Sigmoid colon (tissue), 7 donors: ENCODE results near the gene CSK. TPM values are rescaled to one million over a fixed set of nuclear protein-coding genes. Genes with fewer than 3 reads are reported as not detected.

Experiments
- DNase-seq: peaks from one replicate; pipeline ENCODE4 v3.0.0-alpha.2; 2019
- H3K27ac ChIP-seq, 4 donors: fragments of 200-600 bp; sonication (generic); one replicate each; pipeline ENCODE4 v1.5.1; 2016 to 2019; ENCODE audit warnings: mild to moderate bottlenecking in 1 of 4
- H3K27me3 ChIP-seq, 3 donors: fragments of 200-600 bp; sonication (generic); one replicate each; pipeline ENCODE4 v1.5.1; 2019; ENCODE audit warnings: mild to moderate bottlenecking in 1 of 3
- H3K36me3 ChIP-seq, 4 donors: fragments of 200-600 bp; sonication (generic); one replicate each; pipeline ENCODE4 v1.5.1; 2016 to 2019
- H3K4me1 ChIP-seq, 4 donors: fragments of 200-600 bp; sonication (generic); one replicate each; pipeline ENCODE4 v1.5.1; 2017 to 2019
- H3K4me3 ChIP-seq, 4 donors: fragments of 200-600 bp; sonication (generic); one replicate each; pipeline ENCODE4 v1.5.1; 2017 to 2019; ENCODE audit warnings: mild to moderate bottlenecking in 2 of 4, moderate library complexity in 1 of 4
- H3K9me3 ChIP-seq, 4 donors: fragments of 200-600 bp in 3 of 4; sonication (generic) in 3 of 4; one replicate each; pipeline versions ENCODE4 v1.5.1 to v1.6.1; 2013 to 2019
- CTCF ChIP-seq, 4 experiments: fragments of 450-650 bp in 3 of 4; fragments of 200-600 bp in 1 of 4; IDR thresholded peaks; one replicate each; pipeline ENCODE4 v1.5.1; 2016 to 2019; ENCODE audit warnings: antibody characterized with exemption in 4 of 4, mild to moderate bottlenecking in 3 of 4, moderate library complexity in 2 of 4
- EP300 ChIP-seq, 4 donors: sonication (generic); formaldehyde crosslinking; IDR thresholded peaks; one replicate each; pipeline ENCODE4 v1.6.1; 2017; ENCODE audit warnings: antibody characterized with exemption in 4 of 4
- POLR2A ChIP-seq, 2 donors: fragments of 450-650 bp; IDR thresholded peaks; one replicate each; pipeline ENCODE4 v1.6.1; 2016; ENCODE audit warnings: antibody characterized with exemption in 2 of 2, mild to moderate bottlenecking in 2 of 2, moderate library complexity in 2 of 2
- POLR2AphosphoS5 ChIP-seq, 4 donors: sonication (generic); formaldehyde crosslinking; IDR thresholded peaks; one replicate each; pipeline ENCODE4 v1.6.1; 2017; ENCODE audit warnings: antibody characterized with exemption in 4 of 4
- WGBS, 2 donors: extraction: QIAGEN DNeasy Blood & Tissue Kit; methylation state at CpG; one replicate each; pipeline ENCODE4 v1.1.7; 2013; 5-methylcytosine and 5-hydroxymethylcytosine counted together
- intact Hi-C: fragments of 100-400 bp; cut with DNase I; formaldehyde crosslinking; loops from one replicate; pipeline ENCODE4 v1.15.1; 2023
- polyA plus RNA-seq, 3 donors: library from polyadenylated mRNA; stranded (reverse); fragments of 200-250 nt; gene quantifications; one replicate each; pipeline ENCODE4 v1.2.3, GENCODE V29; 2013
- total RNA-seq, 4 donors: library from RNA; depleted of rRNA; stranded (reverse); fragments of >200 nt; gene quantifications; one replicate each; pipeline ENCODE4 v1.1.0, GENCODE V29; 2016
- donor health status: healthy with polysubstance abuse.
- donor health status: Bipolar disorder and iron deficiency.
- donor health status: healthy.

The CSK gene
- total and polyA plus RNA-seq, 7 donors: 9.7 to 125 (median 22.4) TPM

GRCh38 chr15:74840851-74841775 is 59.2 kb downstream of the CSK start:
- H3K4me3 ChIP-seq: no peak overlapping the region
- DNase-seq: no peak
- intact Hi-C loops: loop anchor here (5.0 kb wide), 2 partner anchors 101 to 116 kb away; partner anchors contain the start of gene RPP25
- no peaks in the 10 kb centered on the region for H3K27me3 ChIP-seq
- H3K9me3 ChIP-seq: no peaks in the 10 kb centered on the region
- H3K4me1 ChIP-seq: peaks cover 0 to 28% (median 23%) of the 10 kb centered on the region in 4 donors
- 63 to 86% methylated on average over 9 of the region's 9 CpGs for WGBS, 2 donors
- TF ChIP-seq CTCF (IDR thresholded peaks at IDR 0.05) (no peak), EP300 (IDR thresholded peaks at IDR 0.05) (no peak), POLR2AphosphoS5 (IDR thresholded peaks at IDR 0.05) (no peak), POLR2A (IDR thresholded peaks at IDR 0.05) (no peak)
- peaks cover 0 to 55% (median 9%) of the 10 kb centered on the region in 4 donors for H3K36me3 ChIP-seq
- H3K27ac ChIP-seq: no peak overlapping the region

- Histone ChIP-seq H3K9me3 (no peaks in the 10 kb centered on the region), H3K27me3 (no peaks in the 10 kb centered on the region), H3K27ac (peak overlapping the region; percentile 83 to 88 (median 85)), H3K4me1 (peaks cover 0 to 28% (median 23%) of the 10 kb centered on the region in 4 donors), H3K36me3 (peaks cover 0 to 53% (median 9%) of the 10 kb centered on the region in 4 donors), H3K4me3 (peak overlapping the region; percentile 61 to 92 (median 78))
- intact Hi-C loops: loop anchor here (2.0 to 5.0 kb wide), 3 partner anchors 59 to 115 kb away; partner anchors contain the start of gene RPP25
- no peak for DNase-seq
- WGBS, 2 donors: 22 to 76% methylated on average over 14 of the region's 14 CpGs
- TF ChIP-seq EP300 (IDR thresholded peaks at IDR 0.05) (no peak), POLR2A (IDR thresholded peaks at IDR 0.05) (no peak), CTCF (IDR thresholded peaks at IDR 0.05) (no peak), POLR2AphosphoS5 (IDR thresholded peaks at IDR 0.05) (no peak)
Observed at GRCh38 chr15:74841891-74842373, 60.1 kb downstream of the CSK start.

DNA sequence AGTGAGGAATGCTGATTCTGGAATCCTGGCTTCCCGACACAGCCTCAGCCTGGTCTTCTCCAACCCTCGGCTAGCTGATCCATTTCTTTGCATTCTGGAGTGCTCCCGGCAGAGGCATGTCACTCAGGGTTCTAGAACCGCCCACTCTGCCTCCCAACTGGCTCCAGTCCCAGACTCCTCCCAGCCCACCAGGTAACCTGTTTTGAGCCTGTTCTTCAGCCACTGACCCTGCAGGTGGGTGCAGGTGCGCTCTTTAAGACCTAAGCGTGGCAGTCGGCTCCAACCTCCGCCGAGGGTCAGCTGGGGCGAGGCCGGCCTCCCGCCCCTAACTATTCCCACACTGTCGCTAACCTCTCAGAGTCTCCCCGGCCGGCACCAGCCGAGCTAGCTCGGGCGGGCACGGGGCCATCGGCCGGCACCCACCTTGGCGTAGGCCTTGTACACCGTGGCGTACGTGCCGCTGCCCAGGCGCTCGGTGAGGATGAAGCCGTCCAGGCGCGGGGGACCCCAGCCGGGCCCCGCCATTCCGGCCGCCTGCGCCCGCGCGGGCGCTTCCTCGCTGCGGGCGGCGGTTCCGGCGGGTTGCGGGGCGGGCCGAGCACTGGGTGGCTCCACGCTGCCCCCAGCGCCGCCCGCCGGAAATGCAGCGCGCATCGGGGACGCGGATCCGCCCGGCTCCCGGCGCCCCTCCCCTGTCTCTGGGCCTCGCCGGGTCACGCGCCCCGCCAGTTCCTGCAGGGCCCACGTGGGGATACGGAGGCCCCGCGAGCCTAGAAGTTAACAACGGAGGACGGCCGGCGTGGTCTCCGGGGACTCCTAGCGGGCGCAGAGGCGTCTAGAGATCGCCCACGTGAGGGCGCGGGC is 60.9 kb downstream of the CSK start, which contains the start of gene ULK3:
TSS of gene ULK3 (minus strand) at position 576 of the 864 bp plus-strand sequence. CDS start at position 525, 51 bp downstream.
- H3K9me3 ChIP-seq: no peaks in the 10 kb centered on the region
- peak within 1 kb of the TSS; percentile 83 to 88 (median 85) for H3K27ac ChIP-seq
- peak; percentile 96 for DNase-seq
- WGBS, 2 donors: 0 to 1% methylated on average over 84 of the region's 84 CpGs
- no peaks in the 10 kb centered on the region for H3K27me3 ChIP-seq
- H3K4me3 ChIP-seq: peak within 1 kb of the TSS; percentile 61 to 92 (median 78)
- TF ChIP-seq POLR2A (IDR thresholded peaks at IDR 0.05) (peak in 1 of 2 donors; percentile 17), EP300 (IDR thresholded peaks at IDR 0.05) (peak in 1 of 4 donors; percentile 40), POLR2AphosphoS5 (IDR thresholded peaks at IDR 0.05) (peak; percentile 9 to 77 (median 64)), CTCF (IDR thresholded peaks at IDR 0.05) (peak; percentile 35 to 78 (median 54))
- intact Hi-C loops: loop anchor here (1.0 to 5.0 kb wide), 4 partner anchors 58 to 114 kb away; partner anchors contain the start of genes CSK and RPP25
- peaks cover 0 to 59% (median 17%) of the 10 kb centered on the region in 4 donors for H3K36me3 ChIP-seq
- H3K4me1 ChIP-seq: peaks cover 0 to 32% (median 23%) of the 10 kb centered on the region in 4 donors

DNA sequence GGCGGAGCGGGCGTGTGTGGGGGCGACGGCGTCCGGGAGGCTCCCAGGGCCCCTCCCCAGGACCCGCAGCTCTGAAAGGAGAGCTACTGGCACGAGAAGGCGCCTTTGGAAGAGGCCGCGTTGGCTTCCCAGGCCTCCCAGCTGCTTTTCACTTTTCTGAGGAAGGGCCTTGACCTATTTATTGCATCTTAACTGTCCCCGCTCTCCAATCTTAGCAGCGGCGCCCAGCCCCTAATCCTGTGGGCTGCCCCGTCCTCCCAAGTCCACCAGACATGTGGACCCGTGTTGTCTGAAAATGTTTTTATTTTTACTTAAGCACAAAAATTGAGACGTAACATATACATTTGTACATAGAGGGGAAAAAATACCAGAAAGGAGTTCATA is 61.6 kb downstream of the CSK start:
- H3K36me3 ChIP-seq: peaks cover 0 to 62% (median 21%) of the 10 kb centered on the region in 4 donors
- peak overlapping the region; percentile 83 to 88 (median 85) for H3K27ac ChIP-seq
- peaks cover 0 to 32% (median 23%) of the 10 kb centered on the region in 4 donors for H3K4me1 ChIP-seq
- no peaks in the 10 kb centered on the region for H3K9me3 ChIP-seq
- H3K27me3 ChIP-seq: no peaks in the 10 kb centered on the region
- DNase-seq: no peak
- H3K4me3 ChIP-seq: peak overlapping the region; percentile 35 to 92 (median 78)
- intact Hi-C loops: loop anchor here (1.0 to 5.0 kb wide), 4 partner anchors 57 to 114 kb away; partner anchors contain the start of genes CSK and RPP25
- TF ChIP-seq EP300 (IDR thresholded peaks at IDR 0.05): no peak
- no peak for TF ChIP-seq CTCF (IDR thresholded peaks at IDR 0.05)
- no peak for TF ChIP-seq POLR2A (IDR thresholded peaks at IDR 0.05)
- no peak for TF ChIP-seq POLR2AphosphoS5 (IDR thresholded peaks at IDR 0.05)
- WGBS, 2 donors: 17 to 20% methylated on average over 18 of the region's 18 CpGs
